ENCODE measurements around the gene GXYLT1.
"Not testable (repeated sequence)": the region's sequence is repeated elsewhere in the genome, so short reads cannot be mapped to it uniquely, and the experiment has no call there.

GXYLT1 gene, protein sequence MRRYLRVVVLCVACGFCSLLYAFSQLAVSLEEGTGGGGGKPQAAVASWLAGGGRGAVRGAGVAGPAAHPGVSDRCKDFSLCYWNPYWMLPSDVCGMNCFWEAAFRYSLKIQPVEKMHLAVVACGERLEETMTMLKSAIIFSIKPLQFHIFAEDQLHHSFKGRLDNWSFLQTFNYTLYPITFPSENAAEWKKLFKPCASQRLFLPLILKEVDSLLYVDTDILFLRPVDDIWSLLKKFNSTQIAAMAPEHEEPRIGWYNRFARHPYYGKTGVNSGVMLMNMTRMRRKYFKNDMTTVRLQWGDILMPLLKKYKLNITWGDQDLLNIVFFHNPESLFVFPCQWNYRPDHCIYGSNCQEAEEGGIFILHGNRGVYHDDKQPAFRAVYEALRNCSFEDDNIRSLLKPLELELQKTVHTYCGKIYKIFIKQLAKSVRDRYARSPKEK

DNA sequence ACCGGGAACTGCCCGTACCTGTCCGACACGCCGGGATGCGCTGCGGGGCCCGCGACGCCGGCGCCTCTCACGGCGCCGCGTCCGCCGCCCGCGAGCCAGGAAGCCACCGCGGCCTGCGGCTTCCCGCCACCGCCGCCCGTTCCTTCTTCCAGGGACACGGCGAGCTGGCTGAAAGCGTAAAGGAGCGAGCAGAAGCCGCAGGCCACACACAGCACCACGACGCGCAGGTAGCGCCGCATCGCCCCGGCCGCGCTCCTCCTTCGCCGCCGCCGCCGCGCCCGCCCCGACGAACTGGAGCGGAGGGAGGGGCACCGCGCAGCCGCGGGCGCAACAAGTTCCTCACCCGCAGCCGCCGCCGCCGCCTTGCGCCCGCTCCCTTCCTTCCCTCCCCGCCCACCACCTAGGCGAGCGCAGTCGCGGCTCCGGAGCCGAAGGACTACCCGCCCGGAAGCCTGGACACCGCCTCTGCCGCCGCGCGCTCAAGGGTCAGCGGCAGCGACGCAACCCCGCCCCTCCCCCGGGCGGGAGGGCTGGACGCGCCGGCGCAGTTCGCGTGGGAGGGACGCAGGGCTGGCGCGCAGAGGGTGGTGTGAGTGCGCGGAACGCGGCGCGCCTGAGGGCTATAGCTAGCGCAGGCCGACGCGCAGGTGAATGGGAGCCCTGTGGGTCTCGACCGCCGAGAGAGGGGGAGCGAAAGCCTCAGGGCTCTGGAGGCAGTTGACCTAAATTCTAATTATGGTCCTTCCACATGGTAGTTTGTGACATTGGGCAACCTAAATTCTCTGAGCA is at the start of gene GXYLT1:
Gene GXYLT1 (minus strand): TSS at position 467 of the 789 bp plus-strand sequence. CDS start 228 bp downstream, at position 239.
- peak; percentile 97 to 99 (median 98) for DNase-seq

- no peak for DNase-seq
Observed at GRCh38 chr12:42192686-42193085, 48.0 kb upstream of the GXYLT1 start.

DNA sequence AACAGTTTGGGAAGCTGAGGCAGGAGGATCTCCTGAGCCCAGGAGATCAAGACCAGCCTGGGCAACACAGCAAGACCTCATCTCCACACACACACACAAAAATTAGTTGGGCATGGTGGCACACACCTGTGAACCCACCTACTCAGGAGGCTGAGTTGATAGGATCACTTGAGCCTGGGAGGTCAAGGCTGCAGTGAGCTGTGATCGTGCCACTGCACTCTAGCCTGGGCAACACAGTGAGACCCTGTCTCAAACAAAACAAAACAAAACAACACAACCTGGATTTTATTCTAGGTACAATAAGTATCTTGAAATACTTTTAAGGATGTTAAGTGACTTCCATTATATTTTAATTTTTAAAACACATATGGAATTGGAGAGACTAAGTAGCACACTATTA is 47.6 kb upstream of the GXYLT1 start:
- no peak for DNase-seq

DNA sequence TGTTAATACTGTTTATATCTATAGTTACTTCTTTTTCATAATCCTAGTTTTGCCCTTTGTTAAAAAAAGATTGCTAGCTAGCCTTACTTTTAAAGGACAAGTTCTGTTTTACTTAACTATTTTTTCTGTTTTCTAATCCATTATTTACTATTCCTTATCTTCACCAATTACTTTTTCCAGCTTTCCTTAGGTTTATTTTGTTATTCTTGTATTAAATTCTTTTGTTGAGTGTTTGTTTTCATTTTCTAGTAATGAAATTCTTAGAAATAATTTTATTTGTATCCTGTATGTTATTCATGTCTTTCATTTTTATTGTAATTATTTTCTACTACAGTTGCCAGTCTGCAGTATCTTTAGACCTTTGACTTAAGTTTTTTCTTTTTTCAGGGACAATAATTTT is 45.7 kb upstream of the GXYLT1 start:
- DNase-seq: no peak

GRCh38 chr12:42188275-42188674 is 43.6 kb upstream of the GXYLT1 start:
- DNase-seq: not testable (repeated sequence)

GRCh38 chr12:42187799-42188198 is 43.1 kb upstream of the GXYLT1 start:
- DNase-seq: no peak

GRCh38 chr12:42186793-42187192 is 42.1 kb upstream of the GXYLT1 start:
- peak in 2 of 3 donors; percentile 46 to 47 for DNase-seq

DNA sequence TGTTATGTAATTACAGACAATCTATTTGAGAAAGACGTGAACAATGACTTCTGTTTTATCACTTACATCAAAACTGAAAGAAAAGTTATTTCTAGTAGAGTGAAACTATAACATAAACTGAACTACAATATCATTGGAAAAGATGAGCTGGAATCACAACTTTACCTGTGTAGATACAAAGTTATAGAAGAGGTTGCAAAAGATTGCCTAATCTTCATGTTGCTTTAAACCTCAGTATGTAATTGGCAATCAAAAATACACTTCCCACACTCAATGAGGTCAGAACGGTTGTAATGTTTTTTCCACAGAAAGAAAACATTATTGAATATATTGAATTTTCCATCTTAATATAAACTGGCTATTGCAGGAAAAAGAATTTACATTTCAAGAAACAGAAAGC is 37.7 kb upstream of the GXYLT1 start:
- no peak for DNase-seq

GRCh38 chr12:42180990-42181596 is 36.4 kb upstream of the GXYLT1 start:
- peak; percentile 9 to 50 (median 33) for DNase-seq

DNA sequence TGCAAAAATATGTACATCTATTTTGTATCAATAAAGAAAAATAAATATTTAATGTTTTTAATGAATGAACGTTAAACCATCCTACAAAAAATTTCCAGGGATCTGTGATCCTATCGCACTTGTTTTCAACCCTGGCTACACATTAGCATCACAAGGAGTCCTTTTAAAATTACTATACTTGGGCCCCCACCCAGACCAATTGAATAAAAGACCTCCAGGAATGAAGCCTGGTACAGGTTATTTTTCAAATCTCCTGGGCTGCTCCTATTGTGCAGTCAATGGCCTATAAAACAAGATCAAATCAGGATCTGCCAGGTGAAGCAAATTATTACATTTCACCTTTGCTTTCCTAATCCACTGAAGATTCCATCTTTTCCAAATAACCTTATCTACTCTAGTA is 33.4 kb upstream of the GXYLT1 start:
- no peak for DNase-seq

DNA sequence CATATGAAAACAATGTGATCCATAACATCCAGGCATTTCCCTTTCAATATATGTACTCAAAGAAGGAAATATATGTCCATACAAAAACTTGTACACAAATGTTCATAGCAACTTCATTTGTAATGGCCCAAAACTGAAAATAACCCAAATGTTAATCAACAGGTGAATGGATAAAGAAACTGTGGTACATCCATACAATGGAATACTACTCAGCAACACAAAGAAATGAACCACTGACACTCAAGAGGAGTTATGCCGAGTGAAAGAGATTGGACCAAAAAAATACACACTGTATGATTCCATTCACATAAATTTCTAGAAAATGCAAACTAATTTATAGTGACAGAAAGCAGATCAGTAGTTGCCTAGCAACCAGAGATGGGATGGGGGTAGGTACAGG is 30.3 kb upstream of the GXYLT1 start:
- no peak for DNase-seq

DNA sequence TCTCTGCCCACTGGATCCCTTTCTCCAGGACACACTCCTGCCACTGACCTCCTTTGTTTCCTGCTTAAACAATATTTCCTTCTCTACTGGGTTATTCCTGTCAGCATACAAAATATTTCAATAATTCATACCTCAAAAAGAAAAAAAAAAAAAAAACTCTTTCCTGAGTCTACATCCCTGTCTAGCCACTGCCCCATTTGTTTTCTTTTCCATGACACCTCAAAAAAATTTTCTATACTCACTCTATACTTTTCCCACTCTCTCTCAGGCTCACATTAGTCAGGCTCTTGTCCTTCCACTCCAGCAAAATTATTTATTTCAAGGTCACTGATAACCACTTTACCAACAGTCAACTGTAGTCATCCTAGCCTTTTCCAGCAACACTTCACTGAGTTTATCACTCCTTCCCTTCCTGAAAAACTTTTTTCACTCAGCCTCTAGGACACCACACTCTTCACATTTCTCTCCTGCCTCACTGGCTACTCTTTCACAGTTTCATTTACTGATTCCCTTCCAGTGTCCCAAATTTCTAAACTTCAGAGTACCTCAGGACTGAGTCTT is 29.4 kb upstream of the GXYLT1 start:
- DNase-seq: no peak

DNA sequence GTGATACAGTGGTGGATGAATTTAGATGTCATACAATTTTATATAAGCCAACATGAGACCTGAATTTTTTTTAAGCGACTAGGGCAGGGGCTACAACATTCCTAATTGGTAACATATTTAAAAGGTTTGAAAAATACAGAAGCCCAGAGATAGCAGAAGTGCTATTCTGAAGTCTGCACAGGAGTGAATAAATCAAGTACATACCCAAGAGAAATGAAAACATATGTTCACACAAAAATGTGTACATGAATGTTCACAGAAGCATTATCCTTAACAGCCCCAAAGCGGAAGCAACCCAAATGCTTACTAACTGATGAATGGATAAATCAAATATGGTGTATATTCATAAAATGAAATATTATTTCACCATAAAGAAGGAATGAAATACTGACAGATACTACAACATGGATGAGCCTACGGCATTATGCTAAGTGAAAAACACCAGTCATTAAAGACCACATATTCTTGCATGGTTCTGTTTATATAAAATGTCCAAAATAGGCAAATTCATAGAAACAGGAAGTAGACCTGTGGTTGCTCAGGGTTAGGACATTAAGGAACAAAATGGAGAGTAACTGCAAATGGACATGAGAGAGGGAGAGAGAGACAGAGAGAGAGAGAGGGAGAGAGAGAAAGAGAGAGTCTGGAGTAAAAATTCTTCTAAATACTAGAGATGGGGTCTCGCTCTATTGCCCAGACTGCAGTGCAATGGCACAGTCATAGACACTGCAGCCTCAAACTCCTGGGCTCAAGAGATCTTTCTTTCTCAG is 28.0 kb upstream of the GXYLT1 start:
- peak in 2 of 3 donors; percentile 33 to 35 for DNase-seq

DNA sequence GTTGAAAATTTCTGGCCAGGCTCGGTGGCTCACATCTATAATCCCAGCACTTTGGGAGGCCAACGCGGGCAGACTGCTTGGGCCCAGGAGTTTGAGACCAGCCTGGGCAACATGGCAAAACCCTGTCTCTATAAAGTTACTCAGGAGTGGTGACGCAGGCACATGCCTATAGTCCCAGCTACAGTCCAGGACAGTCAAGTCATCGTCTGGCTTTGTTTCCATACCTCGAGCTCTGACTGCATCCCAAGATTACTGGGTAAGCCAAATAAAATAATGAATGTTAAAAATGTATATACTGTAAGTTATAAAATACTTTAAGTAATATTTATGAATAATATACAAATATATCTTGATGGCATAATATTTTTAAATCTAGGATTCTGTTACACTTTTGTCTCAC is 23.0 kb upstream of the GXYLT1 start:
- no peak for DNase-seq

- no peak for DNase-seq
Observed at GRCh38 chr12:42166501-42166900, 21.8 kb upstream of the GXYLT1 start.

GRCh38 chr12:42163913-42164312 is 19.2 kb upstream of the GXYLT1 start:
- no peak for DNase-seq

- DNase-seq: no peak
Observed at GRCh38 chr12:42162965-42163364, 18.3 kb upstream of the GXYLT1 start.

DNA sequence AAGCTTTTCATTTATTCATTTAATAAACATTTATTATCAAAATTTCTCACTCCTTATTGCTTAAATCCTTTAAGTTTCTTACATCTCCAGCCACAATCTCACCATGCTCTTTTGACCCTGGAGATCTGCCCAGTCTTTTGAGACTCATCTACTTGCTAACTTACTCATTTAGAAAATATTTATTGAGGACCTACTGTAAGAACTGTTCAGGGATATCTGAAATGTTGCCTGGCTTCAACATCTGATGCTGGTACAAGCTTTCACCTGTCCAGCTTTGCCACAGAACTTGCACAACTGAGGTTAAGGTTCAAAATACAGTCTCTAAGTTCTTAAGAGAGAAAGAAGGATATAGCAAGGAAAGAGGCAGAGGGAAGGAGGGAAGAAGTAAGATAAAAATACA is 17.5 kb upstream of the GXYLT1 start:
- DNase-seq: no peak

DNA sequence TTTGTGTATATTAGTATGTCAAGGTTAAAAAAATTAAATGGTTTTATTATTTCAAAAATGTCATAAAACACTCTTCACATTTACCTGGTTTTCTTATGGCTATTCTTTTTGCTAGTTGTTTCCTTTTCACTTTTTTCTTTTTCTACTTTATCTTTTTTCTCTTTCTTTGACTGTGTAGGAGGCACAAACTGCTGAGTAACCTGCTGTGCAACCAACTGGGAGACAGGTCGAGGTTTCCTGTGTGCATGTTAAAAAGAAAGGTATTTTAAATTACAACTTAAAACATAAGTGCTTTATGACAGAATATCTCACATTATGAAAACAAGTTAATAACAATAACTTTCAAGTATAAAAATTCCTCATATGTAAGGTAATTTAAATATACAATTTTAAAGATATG is 16.9 kb upstream of the GXYLT1 start:
- DNase-seq: no peak

DNA sequence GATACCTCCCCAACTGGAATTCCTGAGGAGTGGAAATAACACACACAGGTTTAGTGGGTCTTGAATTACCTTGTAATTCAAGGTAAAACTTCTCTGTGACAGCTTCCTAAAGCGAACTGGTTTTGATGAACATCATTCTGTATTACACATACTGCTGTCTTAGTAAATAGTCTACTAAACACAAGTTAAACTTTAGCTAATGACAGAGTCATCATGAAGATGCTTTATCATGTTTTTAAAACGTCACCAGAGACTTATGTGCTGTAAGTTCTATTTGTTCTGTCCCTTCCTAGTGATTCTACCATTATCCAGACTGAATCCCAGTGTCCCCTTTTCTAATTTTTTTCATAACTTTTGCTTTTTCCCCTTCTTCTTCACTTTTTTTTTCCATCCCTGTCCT is 11.6 kb upstream of the GXYLT1 start:
- no peak for DNase-seq

- no peak for DNase-seq
Observed at GRCh38 chr12:42145552-42146215, 1.0 kb upstream of the GXYLT1 start.

- peak in 2 of 3 donors; percentile 1 to 18 for DNase-seq
Observed at GRCh38 chr12:42145197-42145549, 499 bp upstream of the GXYLT1 start.
